Fibroblast of skin of right biceps (primary cell): Measurements from ENCODE around the gene ABHD1.
"Not testable (repeated sequence)": the region's sequence is repeated elsewhere in the genome, so short reads cannot be mapped to it uniquely, and the experiment has no call there.

Experiments used
- DNase-seq: peaks from one replicate; pipeline ENCODE4 v3.0.0-alpha.2; 2013

The ABHD1 gene

DNA sequence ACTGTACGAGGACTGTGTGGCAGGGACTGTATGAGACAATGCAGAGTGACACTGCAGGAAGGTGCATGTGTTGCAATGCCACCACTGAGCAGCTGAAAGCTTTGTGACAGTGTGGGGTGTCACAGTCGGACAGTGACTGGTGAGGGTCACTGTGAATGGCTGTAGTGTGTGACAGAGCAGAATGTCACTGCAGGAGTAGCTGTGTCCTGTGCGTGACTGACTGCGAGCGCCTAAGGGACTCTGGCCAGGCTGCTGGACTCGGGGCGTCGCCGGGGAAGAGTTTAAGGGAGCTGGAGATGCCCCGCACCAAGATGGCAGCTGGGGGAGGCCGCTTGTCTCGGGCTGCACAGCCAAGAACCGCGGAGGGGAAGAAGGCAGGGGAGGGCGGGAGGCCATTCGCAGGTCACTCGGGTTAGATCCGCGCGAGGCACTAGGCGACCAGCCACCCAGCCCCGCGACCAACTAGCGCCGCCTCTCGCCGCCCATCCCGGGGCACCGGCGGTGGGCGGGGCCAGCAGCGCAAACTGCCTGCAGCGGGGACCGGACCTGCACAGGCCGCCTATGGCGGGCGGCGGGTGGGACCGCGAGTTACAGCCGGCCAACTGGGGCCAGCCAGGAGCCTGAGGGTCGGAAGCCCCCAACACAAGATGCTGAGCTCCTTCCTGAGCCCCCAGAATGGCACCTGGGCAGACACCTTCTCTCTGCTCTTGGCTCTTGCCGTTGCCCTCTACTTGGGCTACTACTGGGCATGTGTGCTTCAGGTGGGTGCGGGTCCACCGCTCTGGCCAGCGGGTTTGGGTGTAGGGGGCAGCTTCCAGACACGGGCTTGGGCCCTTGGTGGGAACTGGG lies at the start of gene ABHD1:
Gene ABHD1 (plus strand): TSS at position 514 of the 849 bp plus-strand sequence. CDS start 134 bp downstream, at position 648.
- peak; percentile 7 for DNase-seq

GRCh38 chr2:27074738-27075565 lies 48.7 kb upstream of the ABHD1 start:
- DNase-seq, result peak; percentile 42

GRCh38 chr2:27075566-27075871 lies 48.1 kb upstream of the ABHD1 start:
- not testable (repeated sequence) for DNase-seq

- peak; percentile 15 for DNase-seq
Measured at GRCh38 chr2:27076323-27076722, 47.3 kb upstream of the ABHD1 start.

DNA sequence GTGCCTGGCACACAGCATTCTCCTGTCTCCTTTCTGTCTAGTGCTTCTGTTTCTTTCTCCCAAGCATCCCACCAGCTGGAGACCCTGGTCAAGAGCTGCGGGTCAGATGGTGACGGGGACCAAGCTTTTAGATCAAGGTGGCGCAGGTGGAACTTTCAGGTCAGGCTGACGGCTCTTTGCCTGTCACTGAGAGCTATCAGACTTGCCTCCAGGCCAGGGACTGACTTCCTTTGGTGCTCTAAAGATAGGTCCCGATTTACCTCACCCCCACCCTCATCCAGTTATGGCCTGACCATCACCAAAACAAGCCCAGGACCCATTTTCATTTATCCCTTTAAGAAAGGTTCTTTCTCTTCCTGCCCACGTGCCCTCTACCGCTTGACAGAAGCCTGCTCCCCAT lies 46.4 kb upstream of the ABHD1 start:
- no peak for DNase-seq

GRCh38 chr2:27078267-27079194 lies 45.1 kb upstream of the ABHD1 start, which contains the start of gene EMILIN1:
Gene EMILIN1, plus strand, starts transcription at chr2:27078615. Its CDS starts 451 bp downstream, at chr2:27079066.
- peak; percentile 97 for DNase-seq

GRCh38 chr2:27079233-27080139 lies 44.1 kb upstream of the ABHD1 start:
- DNase-seq, result no peak

- no peak for DNase-seq
Measured at GRCh38 chr2:27080140-27080469, 43.5 kb upstream of the ABHD1 start.

DNA sequence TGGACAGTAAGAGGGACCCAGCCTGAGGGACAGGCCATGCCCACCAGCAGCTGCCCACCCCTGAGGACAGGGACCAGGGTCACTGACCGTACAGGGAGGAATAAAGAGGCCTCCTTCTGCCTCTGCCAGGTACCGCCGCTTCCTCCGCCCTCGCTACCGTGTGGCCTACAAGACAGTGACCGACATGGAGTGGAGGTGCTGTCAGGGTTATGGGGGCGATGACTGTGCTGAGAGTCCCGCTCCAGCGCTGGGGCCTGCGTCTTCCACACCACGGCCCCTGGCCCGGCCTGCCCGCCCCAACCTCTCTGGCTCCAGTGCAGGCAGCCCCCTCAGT lies 43.0 kb upstream of the ABHD1 start:
- DNase-seq, result no peak

GRCh38 chr2:27081984-27082772 lies 41.4 kb upstream of the ABHD1 start:
- no peak for DNase-seq

DNA sequence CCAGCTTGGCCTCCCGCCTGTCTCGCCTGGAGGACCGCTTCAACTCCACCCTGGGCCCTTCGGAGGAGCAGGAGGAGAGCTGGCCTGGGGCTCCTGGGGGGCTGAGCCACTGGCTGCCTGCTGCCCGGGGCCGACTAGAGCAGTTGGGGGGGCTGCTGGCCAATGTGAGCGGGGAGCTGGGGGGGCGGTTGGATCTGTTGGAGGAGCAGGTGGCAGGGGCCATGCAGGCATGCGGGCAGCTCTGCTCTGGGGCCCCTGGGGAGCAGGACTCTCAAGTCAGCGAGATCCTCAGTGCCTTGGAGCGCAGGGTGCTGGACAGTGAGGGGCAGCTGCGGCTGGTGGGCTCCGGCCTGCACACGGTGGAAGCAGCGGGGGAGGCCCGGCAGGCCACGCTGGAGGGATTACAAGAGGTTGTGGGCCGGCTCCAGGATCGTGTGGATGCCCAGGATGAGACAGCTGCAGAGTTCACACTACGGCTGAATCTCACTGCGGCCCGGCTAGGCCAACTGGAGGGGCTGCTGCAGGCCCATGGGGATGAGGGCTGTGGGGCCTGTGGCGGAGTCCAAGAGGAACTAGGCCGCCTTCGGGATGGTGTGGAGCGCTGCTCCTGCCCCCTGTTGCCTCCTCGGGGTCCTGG lies 40.7 kb upstream of the ABHD1 start:
- no peak for DNase-seq

DNA sequence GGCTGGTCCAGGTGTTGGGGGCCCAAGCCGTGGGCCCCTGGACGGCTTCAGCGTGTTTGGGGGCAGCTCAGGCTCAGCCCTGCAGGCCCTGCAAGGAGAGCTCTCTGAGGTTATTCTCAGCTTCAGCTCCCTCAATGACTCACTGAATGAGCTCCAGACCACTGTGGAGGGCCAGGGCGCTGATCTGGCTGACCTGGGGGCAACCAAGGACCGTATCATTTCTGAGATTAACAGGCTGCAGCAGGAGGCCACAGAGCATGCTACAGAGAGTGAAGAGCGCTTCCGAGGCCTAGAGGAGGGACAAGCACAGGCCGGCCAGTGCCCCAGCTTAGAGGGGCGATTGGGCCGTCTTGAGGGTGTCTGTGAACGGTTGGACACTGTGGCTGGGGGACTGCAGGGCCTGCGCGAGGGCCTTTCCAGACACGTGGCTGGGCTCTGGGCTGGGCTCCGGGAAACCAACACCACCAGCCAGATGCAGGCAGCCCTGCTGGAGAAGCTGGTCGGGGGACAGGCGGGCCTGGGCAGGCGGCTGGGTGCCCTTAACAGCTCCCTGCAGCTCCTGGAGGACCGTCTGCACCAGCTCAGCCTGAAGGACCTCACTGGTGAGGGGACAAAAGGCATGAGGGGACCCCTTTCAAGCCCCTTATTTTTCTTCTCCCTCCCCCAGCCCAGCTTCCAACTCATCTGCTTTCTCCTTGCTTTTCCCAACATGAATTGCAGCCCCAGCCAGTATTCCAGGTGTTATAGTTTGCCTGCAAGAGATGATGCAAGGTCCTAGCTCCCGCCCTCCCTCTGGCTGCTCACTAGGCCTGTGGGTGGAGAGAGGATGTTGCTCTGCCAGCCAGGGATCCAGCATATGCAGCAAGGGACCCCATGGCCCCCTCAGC lies 40.0 kb upstream of the ABHD1 start:
- DNase-seq, result no peak

- DNase-seq, result no peak
Measured at GRCh38 chr2:27084297-27085061, 39.1 kb upstream of the ABHD1 start.

DNA sequence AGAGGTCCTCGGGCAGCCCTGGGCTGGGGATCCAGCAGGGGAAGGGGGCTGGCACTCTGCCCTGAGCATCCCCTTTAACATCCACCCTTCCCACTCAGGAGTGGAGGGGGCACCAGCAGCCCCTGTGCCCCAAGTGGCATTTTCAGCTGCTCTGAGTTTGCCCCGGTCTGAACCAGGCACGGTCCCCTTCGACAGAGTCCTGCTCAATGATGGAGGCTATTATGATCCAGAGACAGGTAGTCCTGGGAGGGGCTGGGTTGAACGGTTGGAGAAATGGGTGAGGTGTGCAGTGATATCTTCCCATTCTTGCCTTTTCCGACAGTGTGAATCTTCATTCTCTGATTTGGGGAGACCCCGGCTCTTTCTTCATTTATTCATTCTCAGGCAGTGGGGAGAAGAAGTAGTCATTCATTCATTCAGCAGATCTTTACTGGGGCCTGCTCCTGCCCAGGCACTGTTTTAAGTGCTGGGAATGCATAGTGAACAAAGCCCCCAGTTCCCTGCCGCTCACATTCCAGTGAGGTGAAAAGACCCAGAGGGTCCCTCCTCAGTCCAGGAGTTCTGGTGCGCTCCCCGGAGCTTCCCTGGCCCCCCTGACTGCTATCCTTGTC lies 38.4 kb upstream of the ABHD1 start:
- DNase-seq, result no peak

GRCh38 chr2:27085673-27086089 lies 37.9 kb upstream of the ABHD1 start:
- peak; percentile 65 for DNase-seq

- peak; percentile 91 for DNase-seq
Measured at GRCh38 chr2:27086090-27086723, 37.4 kb upstream of the ABHD1 start.

GRCh38 chr2:27086724-27087593 lies 36.7 kb upstream of the ABHD1 start, which contains the start of gene KHK:
Gene KHK, plus strand, starts transcription at chr2:27086772. Its CDS starts 488 bp downstream, at chr2:27087260.
- DNase-seq, result no peak
